ENCODE results near the gene CLK2. TPM values are rescaled to one million over a fixed set of nuclear protein-coding genes. Genes with fewer than 3 reads are reported as not detected.

CLK2 gene
- polyA plus RNA-seq (44.4 and 57.7 TPM in 2 replicates), polyA minus RNA-seq (35.1 and 39.0 TPM in 2 replicates)

DNA sequence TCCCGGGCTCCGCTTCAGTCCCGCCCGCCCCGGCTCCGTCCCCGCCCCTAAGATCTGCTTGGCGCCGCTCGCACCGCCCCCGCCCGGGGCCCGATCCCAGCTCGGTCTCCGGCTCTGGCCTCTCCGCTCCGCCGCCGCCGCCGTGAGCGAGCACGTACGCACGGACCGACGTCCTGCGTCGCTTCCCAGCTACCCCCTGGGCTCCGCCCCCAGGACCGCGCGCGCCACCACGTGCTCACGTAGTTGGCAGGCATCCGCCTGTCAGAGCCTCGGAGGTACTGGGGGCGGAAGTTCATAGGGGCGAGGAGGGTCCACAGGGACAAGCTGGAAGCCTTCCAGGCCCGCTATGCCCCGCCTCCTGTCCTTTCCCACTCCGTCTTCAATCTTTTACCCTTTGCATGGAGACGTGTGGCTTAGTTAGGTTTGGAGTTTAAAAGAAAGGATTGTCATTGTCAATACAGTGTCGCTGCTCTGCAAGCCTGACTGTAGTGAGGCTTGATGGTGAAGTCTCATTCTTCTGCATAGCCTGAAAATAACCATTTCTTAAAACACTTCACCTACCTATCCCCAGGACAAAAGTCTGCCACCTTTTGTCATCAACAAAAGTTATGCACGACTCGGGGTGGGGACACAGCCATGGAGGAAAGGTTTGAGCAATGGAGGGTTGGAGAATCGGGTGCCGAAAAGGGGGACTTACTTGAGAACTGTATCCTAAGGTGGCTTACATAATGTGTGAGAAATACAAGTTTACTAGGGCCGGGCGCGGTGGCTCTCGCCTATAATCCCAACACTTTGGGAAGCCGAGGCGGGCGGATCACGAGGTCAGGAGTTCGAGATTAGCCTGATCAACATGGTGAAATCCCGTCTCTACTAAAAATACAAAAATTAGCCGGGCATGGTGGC lies at the start of gene CLK2:
Gene CLK2, minus strand, starts transcription at position 162 of the 903 bp plus-strand sequence. CDS start 2,527 bp downstream, outside the sequence.
- H3K27ac ChIP-seq (ENCODE audit: low read length) = peak within 1 kb of the TSS; percentile 89
- peak within 1 kb of the TSS; percentile 65 for H2AFZ ChIP-seq (ENCODE audit: low read depth, low read length)
- peak within 1 kb of the TSS; percentile 99 for H3K4me2 ChIP-seq (ENCODE audit: low read length)
- H3K9ac ChIP-seq (ENCODE audit: low read length) = peak within 1 kb of the TSS; percentile 91
- peak within 1 kb of the TSS; percentile 91 for H3K4me3 ChIP-seq (ENCODE audit: low read length)
- peaks cover under 1% of the 10 kb centered on the region for H3F3A ChIP-seq (ENCODE audit: insufficient read depth, low read length, poor library complexity, severe bottlenecking)
- H3K9me3 ChIP-seq (ENCODE audit: low read length) = no peaks in the 10 kb centered on the region
- H3K27me3 ChIP-seq (ENCODE audit: insufficient read depth, low read depth, low read length) = no peaks in the 10 kb centered on the region
- TF ChIP-seq RAD21 (conservative IDR thresholded peaks at IDR 0.05) (no peak), SMC3 (conservative IDR thresholded peaks at IDR 0.05; ENCODE audit: poor library complexity) (peak; percentile 39), POLR2AphosphoS5 (IDR thresholded peaks at IDR 0.05) (peak; percentile 92), MXI1 (conservative IDR thresholded peaks at IDR 0.05; ENCODE audit: poor library complexity, severe bottlenecking) (peak; percentile 81), EP300 (conservative IDR thresholded peaks at IDR 0.05; ENCODE audit: poor library complexity, severe bottlenecking) (peak; percentile 51), EZH2 (IDR thresholded peaks at IDR 0.05; ENCODE audit: borderline replicate concordance, insufficient read depth, low read length, poor library complexity, severe bottlenecking) (no peak), TAF1 (IDR thresholded peaks at IDR 0.05; ENCODE audit: low read depth) (peak; percentile 55)
- TF ChIP-seq, protein P1, sequence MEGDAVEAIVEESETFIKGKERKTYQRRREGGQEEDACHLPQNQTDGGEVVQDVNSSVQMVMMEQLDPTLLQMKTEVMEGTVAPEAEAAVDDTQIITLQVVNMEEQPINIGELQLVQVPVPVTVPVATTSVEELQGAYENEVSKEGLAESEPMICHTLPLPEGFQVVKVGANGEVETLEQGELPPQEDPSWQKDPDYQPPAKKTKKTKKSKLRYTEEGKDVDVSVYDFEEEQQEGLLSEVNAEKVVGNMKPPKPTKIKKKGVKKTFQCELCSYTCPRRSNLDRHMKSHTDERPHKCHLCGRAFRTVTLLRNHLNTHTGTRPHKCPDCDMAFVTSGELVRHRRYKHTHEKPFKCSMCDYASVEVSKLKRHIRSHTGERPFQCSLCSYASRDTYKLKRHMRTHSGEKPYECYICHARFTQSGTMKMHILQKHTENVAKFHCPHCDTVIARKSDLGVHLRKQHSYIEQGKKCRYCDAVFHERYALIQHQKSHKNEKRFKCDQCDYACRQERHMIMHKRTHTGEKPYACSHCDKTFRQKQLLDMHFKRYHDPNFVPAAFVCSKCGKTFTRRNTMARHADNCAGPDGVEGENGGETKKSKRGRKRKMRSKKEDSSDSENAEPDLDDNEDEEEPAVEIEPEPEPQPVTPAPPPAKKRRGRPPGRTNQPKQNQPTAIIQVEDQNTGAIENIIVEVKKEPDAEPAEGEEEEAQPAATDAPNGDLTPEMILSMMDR (IDR thresholded peaks at IDR 0.05; ENCODE audit: poor library complexity, severe bottlenecking) = peak; percentile 28
- TF ChIP-seq, protein P2, sequence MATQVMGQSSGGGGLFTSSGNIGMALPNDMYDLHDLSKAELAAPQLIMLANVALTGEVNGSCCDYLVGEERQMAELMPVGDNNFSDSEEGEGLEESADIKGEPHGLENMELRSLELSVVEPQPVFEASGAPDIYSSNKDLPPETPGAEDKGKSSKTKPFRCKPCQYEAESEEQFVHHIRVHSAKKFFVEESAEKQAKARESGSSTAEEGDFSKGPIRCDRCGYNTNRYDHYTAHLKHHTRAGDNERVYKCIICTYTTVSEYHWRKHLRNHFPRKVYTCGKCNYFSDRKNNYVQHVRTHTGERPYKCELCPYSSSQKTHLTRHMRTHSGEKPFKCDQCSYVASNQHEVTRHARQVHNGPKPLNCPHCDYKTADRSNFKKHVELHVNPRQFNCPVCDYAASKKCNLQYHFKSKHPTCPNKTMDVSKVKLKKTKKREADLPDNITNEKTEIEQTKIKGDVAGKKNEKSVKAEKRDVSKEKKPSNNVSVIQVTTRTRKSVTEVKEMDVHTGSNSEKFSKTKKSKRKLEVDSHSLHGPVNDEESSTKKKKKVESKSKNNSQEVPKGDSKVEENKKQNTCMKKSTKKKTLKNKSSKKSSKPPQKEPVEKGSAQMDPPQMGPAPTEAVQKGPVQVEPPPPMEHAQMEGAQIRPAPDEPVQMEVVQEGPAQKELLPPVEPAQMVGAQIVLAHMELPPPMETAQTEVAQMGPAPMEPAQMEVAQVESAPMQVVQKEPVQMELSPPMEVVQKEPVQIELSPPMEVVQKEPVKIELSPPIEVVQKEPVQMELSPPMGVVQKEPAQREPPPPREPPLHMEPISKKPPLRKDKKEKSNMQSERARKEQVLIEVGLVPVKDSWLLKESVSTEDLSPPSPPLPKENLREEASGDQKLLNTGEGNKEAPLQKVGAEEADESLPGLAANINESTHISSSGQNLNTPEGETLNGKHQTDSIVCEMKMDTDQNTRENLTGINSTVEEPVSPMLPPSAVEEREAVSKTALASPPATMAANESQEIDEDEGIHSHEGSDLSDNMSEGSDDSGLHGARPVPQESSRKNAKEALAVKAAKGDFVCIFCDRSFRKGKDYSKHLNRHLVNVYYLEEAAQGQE (IDR thresholded peaks at IDR 0.05; ENCODE audit: borderline replicate concordance) = no peak
- peaks cover 19% of the 10 kb centered on the region for H3K79me2 ChIP-seq (replicated peaks; ENCODE audit: insufficient read depth, low read length)
- no peaks in the 10 kb centered on the region for H3K36me3 ChIP-seq (ENCODE audit: insufficient read depth, low read length)
- no peaks in the 10 kb centered on the region for H3K9me2 ChIP-seq (ENCODE audit: insufficient read depth, low read length)
- H4K20me1 ChIP-seq (ENCODE audit: insufficient read depth) = peaks cover 2% of the 10 kb centered on the region

DNA sequence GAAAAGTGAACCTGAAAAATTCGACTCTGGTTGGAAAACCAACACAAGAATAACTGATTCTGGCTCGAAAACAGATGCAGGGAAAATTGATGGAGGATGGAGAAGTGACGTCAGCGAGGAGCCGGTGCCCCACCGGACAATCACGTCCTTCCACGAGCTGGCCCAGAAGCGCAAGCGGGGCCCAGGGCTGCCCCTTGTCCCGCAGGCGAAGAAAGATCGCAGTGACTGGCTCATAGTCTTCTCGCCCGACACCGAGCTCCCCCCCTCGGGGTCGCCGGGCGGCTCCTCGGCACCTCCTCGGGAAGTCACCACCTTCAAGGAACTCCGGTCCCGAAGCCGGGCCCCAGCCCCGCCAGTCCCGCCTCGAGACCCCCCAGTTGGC lies 49.3 kb upstream of the CLK2 start:
- peak overlapping the region; percentile 91 for H3K9ac ChIP-seq (ENCODE audit: low read length)
- no peaks in the 10 kb centered on the region for H3K9me2 ChIP-seq (ENCODE audit: insufficient read depth, low read length)
- no peak overlapping the region for H2AFZ ChIP-seq (ENCODE audit: low read depth, low read length)
- no peaks in the 10 kb centered on the region for H3K36me3 ChIP-seq (ENCODE audit: insufficient read depth, low read length)
- no peak for TF ChIP-seq EP300 (conservative IDR thresholded peaks at IDR 0.05; ENCODE audit: poor library complexity, severe bottlenecking)
- no peak for TF ChIP-seq MXI1 (conservative IDR thresholded peaks at IDR 0.05; ENCODE audit: poor library complexity, severe bottlenecking)
- no peak for TF ChIP-seq EZH2 (IDR thresholded peaks at IDR 0.05; ENCODE audit: borderline replicate concordance, insufficient read depth, low read length, poor library complexity, severe bottlenecking)
- TF ChIP-seq, protein P1 (IDR thresholded peaks at IDR 0.05; ENCODE audit: poor library complexity, severe bottlenecking) = no peak
- no peak for TF ChIP-seq POLR2AphosphoS5 (IDR thresholded peaks at IDR 0.05)
- no peak for TF ChIP-seq SMC3 (conservative IDR thresholded peaks at IDR 0.05; ENCODE audit: poor library complexity)
- TF ChIP-seq, protein P2 (IDR thresholded peaks at IDR 0.05; ENCODE audit: borderline replicate concordance) = no peak
- TF ChIP-seq RAD21 (conservative IDR thresholded peaks at IDR 0.05) = no peak
- no peak for TF ChIP-seq TAF1 (IDR thresholded peaks at IDR 0.05; ENCODE audit: low read depth)
- H3K4me2 ChIP-seq (ENCODE audit: low read length) = peak overlapping the region; percentile 97
- H3K9me3 ChIP-seq (ENCODE audit: low read length) = no peaks in the 10 kb centered on the region
- peaks cover 7% of the 10 kb centered on the region for H4K20me1 ChIP-seq (ENCODE audit: insufficient read depth)
- H3K4me3 ChIP-seq (ENCODE audit: low read length) = peak overlapping the region; percentile 90
- no peaks in the 10 kb centered on the region for H3K27me3 ChIP-seq (ENCODE audit: insufficient read depth, low read depth, low read length)
- H3K27ac ChIP-seq (ENCODE audit: low read length) = peak overlapping the region; percentile 79
- no peaks in the 10 kb centered on the region for H3F3A ChIP-seq (ENCODE audit: insufficient read depth, low read length, poor library complexity, severe bottlenecking)
- peaks cover 28% of the 10 kb centered on the region for H3K79me2 ChIP-seq (replicated peaks; ENCODE audit: insufficient read depth, low read length)
